ENCODE data around the gene MSH2. TPM values are rescaled to one million over a fixed set of nuclear protein-coding genes. Genes with fewer than 3 reads are reported as not detected.

Gene MSH2
- total and polyA plus RNA-seq, 2 of the 13 experiments (the other 11 are each of a cell fraction or from before 2014, with no cell fraction given), result 19.9 to 76.3 TPM

GRCh38 chr2:47403609-47404193 is 745 bp downstream of the MSH2 start (continued):
- TF ChIP-seq ZNF225 (CRISPR knock-in tag; IDR thresholded peaks at IDR 0.05) (no peak), PAXIP1 (CRISPR knock-in tag; conservative IDR thresholded peaks at IDR 0.05) (no peak), ZBTB20 (CRISPR knock-in tag; IDR thresholded peaks at IDR 0.05; ENCODE audit: borderline replicate concordance, low read depth) (no peak), USF2 (IDR thresholded peaks at IDR 0.05; ENCODE audit: low read depth, low read length) (no peak), USF2 (CRISPR knock-in tag; IDR thresholded peaks at IDR 0.05; ENCODE audit: borderline replicate concordance) (no peak), CREB3 (CRISPR knock-in tag; IDR thresholded peaks at IDR 0.05) (0 out of 2 replicates have a peak, but pooled peaks have one; percentile 7), TSC22D2 (CRISPR knock-in tag; IDR thresholded peaks at IDR 0.05; ENCODE audit: borderline replicate concordance) (0 out of 2 replicates have a peak, but pooled peaks have one; percentile 30), POLR2G (IDR thresholded peaks at IDR 0.05; ENCODE audit: low read depth, low read length) (no peak), MYC (CRISPR knock-in tag; IDR thresholded peaks at IDR 0.05; ENCODE audit: borderline replicate concordance) (no peak), FIP1L1 (IDR thresholded peaks at IDR 0.05; ENCODE audit: borderline replicate concordance, insufficient read depth, low read depth, low read length) (no peak), SIX4 (CRISPR knock-in tag; IDR thresholded peaks at IDR 0.05) (no peak), TEAD2 (CRISPR knock-in tag; IDR thresholded peaks at IDR 0.05) (0 out of 2 replicates have a peak, but pooled peaks have one; percentile 12), ZMYM3 (CRISPR knock-in tag; IDR thresholded peaks at IDR 0.05) (peak; percentile 86), ZNF331 (CRISPR knock-in tag; IDR thresholded peaks at IDR 0.05) (no peak), ZFP41 (CRISPR knock-in tag; IDR thresholded peaks at IDR 0.05; ENCODE audit: borderline replicate concordance) (no peak), ZNF503 (CRISPR knock-in tag; IDR thresholded peaks at IDR 0.05) (peak; percentile 12; the same call in 1 of the 2 replicates), ZNF615 (CRISPR knock-in tag; IDR thresholded peaks at IDR 0.05; ENCODE audit: borderline replicate concordance) (no peak), ZBTB34 (CRISPR knock-in tag; IDR thresholded peaks at IDR 0.05) (0 out of 2 replicates have a peak, but pooled peaks have one; percentile 2), BCL6 (CRISPR knock-in tag; IDR thresholded peaks at IDR 0.05) (peak; percentile 57)
